ENCODE results near the gene RPRM.

The RPRM gene

GRCh38 chr2:153497938-153498629 is 19.5 kb upstream of the RPRM start:
- H3K4me3 ChIP-seq (replicated peaks; ENCODE audit: low read depth, low read length), result no peak overlapping the region
- no peak for DNase-seq (ENCODE audit: extremely low read depth, low read depth)
- TF ChIP-seq, protein P1, sequence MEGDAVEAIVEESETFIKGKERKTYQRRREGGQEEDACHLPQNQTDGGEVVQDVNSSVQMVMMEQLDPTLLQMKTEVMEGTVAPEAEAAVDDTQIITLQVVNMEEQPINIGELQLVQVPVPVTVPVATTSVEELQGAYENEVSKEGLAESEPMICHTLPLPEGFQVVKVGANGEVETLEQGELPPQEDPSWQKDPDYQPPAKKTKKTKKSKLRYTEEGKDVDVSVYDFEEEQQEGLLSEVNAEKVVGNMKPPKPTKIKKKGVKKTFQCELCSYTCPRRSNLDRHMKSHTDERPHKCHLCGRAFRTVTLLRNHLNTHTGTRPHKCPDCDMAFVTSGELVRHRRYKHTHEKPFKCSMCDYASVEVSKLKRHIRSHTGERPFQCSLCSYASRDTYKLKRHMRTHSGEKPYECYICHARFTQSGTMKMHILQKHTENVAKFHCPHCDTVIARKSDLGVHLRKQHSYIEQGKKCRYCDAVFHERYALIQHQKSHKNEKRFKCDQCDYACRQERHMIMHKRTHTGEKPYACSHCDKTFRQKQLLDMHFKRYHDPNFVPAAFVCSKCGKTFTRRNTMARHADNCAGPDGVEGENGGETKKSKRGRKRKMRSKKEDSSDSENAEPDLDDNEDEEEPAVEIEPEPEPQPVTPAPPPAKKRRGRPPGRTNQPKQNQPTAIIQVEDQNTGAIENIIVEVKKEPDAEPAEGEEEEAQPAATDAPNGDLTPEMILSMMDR (IDR thresholded peaks at IDR 0.05; ENCODE audit: low read depth, low read length, missing control alignments), result no peak

- no peak for DNase-seq (ENCODE audit: extremely low read depth, low read depth)
- TF ChIP-seq, protein P1 (IDR thresholded peaks at IDR 0.05; ENCODE audit: low read depth, low read length, missing control alignments), result no peak
- no peak overlapping the region for H3K4me3 ChIP-seq (replicated peaks; ENCODE audit: low read depth, low read length)
Observed at GRCh38 chr2:153495725-153496124, 17.2 kb upstream of the RPRM start.

DNA sequence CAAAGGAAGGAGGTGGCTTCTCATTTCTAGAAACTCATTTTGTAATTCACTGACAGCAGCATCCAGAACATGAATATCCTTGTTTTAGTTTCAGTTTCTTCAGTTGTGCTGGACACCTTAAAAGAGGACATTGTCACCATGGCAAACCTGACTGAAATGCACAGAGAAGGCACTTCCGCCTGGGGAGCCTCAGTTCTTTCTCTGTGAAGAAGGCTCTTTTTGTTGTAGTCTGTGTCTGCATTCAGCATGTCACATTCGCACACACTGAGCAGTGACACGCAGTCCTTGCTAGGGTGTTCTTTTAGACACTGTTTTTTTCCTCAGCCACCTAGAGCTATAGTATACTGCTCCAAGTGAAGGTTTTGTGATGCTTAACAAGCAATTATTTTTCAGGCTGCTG is 9.5 kb upstream of the RPRM start:
- no peak for DNase-seq (ENCODE audit: extremely low read depth, low read depth)
- no peak overlapping the region for H3K4me3 ChIP-seq (replicated peaks; ENCODE audit: low read depth, low read length)
- TF ChIP-seq, protein P1 (IDR thresholded peaks at IDR 0.05; ENCODE audit: low read depth, low read length, missing control alignments), result no peak

DNA sequence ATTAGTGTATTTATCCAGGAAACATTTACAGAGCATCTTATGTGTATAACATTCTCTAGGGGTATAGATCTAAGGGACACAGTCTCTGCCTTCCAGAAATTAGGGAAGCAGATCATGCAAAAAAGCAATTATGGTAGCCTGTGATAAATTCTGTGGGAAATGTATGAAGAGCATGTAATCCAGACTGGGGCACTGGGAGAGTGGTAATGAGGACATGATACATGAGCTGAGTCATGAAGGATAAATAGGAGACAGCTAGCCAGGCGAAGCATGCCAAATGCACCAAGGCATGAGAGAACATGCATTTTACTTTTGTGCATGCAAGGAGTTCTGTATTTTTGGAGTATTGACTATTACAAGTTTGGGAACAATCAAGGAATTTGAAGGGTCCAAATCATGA is 8.9 kb upstream of the RPRM start:
- TF ChIP-seq, protein P1 (IDR thresholded peaks at IDR 0.05; ENCODE audit: low read depth, low read length, missing control alignments), result no peak
- no peak for DNase-seq (ENCODE audit: extremely low read depth, low read depth)
- no peak overlapping the region for H3K4me3 ChIP-seq (replicated peaks; ENCODE audit: low read depth, low read length)

DNA sequence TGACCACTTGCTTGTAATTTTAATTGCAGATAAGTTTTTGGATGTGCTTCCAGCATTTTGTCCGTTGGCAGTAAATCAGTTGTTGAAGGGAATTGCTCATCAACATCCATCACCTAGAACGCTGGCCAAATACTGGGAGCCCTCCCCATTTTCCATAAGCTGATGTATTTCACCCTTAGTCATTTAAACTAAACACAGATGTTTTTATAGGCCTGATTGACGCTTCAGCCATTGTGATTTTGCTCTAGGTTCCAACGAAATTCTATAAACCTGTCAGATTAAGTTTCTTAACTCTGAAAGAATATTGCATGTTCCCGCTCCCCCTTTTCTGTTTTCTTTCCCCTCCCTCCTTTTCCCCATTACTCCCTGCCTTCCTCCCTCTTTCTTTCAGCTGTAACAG is 1.0 kb upstream of the RPRM start:
- DNase-seq (ENCODE audit: extremely low read depth, low read depth), result no peak
- H3K4me3 ChIP-seq (replicated peaks; ENCODE audit: low read depth, low read length), result no peak overlapping the region
- TF ChIP-seq, protein P1 (IDR thresholded peaks at IDR 0.05; ENCODE audit: low read depth, low read length, missing control alignments), result no peak

DNA sequence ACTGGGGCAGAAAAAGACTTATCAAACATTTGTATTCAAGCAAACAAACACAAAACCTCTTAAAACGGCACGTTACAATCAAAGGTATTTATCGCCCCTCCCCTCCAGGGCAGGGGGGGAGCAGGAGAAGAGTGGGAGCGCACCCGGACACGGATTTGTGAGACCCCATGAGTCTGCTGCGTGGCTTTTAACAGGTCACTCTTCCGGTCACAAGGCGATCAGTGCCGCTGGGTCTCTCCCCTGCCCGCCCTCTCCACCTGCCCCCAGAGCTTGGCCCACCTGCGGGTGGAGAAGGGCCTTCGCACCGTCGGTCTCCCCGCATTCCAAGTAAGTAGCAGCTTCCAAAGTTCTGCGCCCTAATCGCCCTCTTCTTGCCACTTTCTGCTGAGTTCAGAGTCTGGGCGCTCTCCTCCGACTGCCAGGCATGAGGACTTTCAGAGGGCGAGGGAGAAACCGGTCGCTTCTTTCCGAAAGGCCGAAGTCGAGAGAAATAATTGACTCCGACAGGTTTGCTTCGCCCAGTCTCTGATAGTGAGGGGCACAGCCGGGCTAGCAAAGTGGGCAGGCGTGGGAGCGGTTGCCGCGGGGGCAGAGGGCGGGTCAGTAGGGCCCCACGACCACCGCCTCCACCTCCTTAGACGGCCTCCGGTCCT is 800 bp downstream of the RPRM start:
- no peak for DNase-seq (ENCODE audit: extremely low read depth, low read depth)

More for the DNA sequence above, 800 bp downstream of the RPRM start:
- TF ChIP-seq, protein P1 (IDR thresholded peaks at IDR 0.05; ENCODE audit: low read depth, low read length, missing control alignments), result no peak
- no peak overlapping the region for H3K4me3 ChIP-seq (replicated peaks; ENCODE audit: low read depth, low read length)
